Measurements from ENCODE around the gene TGFB3. TPM values are rescaled to one million over a fixed set of nuclear protein-coding genes. Genes with fewer than 3 reads are reported as not detected.

TGFB3 gene
- polyA plus RNA-seq, 1 donor (not counting 4 experiments of a cell fraction or from before 2014, with no cell fraction given): 1.1 TPM

GRCh38 chr14:75979071-75979571 lies 2.7 kb downstream of the TGFB3 start:
- no peaks in the 10 kb centered on the region for H3K36me3 ChIP-seq (ENCODE audit: control insufficient read depth in 2 of 2, extremely low read depth in 1 of 2, insufficient read depth in 2 of 2, low read length in 2 of 2)
- H3K9me3 ChIP-seq (ENCODE audit: control insufficient read depth, low read depth, low read length): no peaks in the 10 kb centered on the region
- H3K9ac ChIP-seq (ENCODE audit: control insufficient read depth, extremely low read depth, insufficient read depth, low read length): no peak overlapping the region
- dilution Hi-C loops (cut with MboI; ENCODE audit: extremely low pct_ligation_motif_present, low sequenced_read_pairs): no loop called here
- no peak overlapping the region for H2AFZ ChIP-seq (ENCODE audit: control insufficient read depth, low read length)
- no peaks in the 10 kb centered on the region for H3K79me2 ChIP-seq (ENCODE audit: control insufficient read depth, insufficient read depth, low read length)
- peaks cover 14% of the 10 kb centered on the region for H3K4me1 ChIP-seq (ENCODE audit: control insufficient read depth, extremely low read depth, insufficient read depth, low read length)
- H3K27ac ChIP-seq (ENCODE audit: control insufficient read depth, insufficient read depth, low read length): no peak overlapping the region
- TF ChIP-seq EZH2 (IDR thresholded peaks at IDR 0.05; ENCODE audit: low read length) (no peak), CTCF (optimal IDR thresholded peaks at IDR 0.05 in 1 of 3, IDR thresholded peaks at IDR 0.05 in 1 of 3, conservative IDR thresholded peaks at IDR 0.05 in 1 of 3; ENCODE audit: extremely low read depth in 1 of 3, insufficient read depth in 2 of 3, low read length in 3 of 3) (peak; percentile 59 to 80 (median 66))
- no peak overlapping the region for H3K4me3 ChIP-seq (ENCODE audit: control insufficient read depth in 2 of 3, extremely low read depth in 1 of 3, insufficient read depth in 2 of 3, low read depth in 1 of 3, low read length in 3 of 3)
- H3K9me1 ChIP-seq (ENCODE audit: control insufficient read depth, extremely low read depth, insufficient read depth, low read length): no peaks in the 10 kb centered on the region
- H3K4me2 ChIP-seq (ENCODE audit: control insufficient read depth, extremely low read depth, insufficient read depth, low read depth, low read length): no peak overlapping the region
- FAIRE-seq (no peak), DNase-seq (ENCODE audit: low read depth, low spot score) (no peak)
- no peaks in the 10 kb centered on the region for H3K27me3 ChIP-seq (ENCODE audit: control insufficient read depth, extremely low read depth, insufficient read depth, low read length)
- no peaks in the 10 kb centered on the region for H4K20me1 ChIP-seq (ENCODE audit: control insufficient read depth, extremely low read depth, insufficient read depth, low read length)

DNA sequence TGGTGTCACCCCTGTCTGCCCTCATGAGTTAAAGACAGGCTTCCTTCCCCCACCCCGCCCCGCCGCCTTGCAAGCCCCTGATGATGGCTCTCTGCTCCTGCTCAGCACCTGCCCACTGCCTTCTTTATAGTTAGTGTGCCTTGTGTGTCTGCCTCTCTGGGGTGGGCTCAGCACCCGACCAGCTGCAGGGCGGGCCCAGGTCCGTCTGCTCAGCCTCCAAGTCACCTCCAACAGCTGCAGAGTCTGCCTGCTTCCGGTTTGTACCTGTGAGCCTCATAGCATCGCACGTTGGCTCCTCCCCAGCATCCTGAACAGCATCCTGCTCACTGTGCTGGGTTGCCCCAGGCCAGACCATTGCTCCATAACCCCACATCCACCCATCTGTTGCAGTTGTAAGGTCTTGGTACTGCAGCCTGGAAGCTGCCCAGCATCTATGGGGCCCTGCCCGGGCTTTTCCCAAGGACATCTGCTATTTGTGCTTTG lies 3.5 kb downstream of the TGFB3 start:
- Histone ChIP-seq H3K27me3 (ENCODE audit: control insufficient read depth, extremely low read depth, insufficient read depth, low read length) (no peaks in the 10 kb centered on the region), H2AFZ (ENCODE audit: control insufficient read depth, low read length) (no peak overlapping the region), H3K79me2 (ENCODE audit: control insufficient read depth, insufficient read depth, low read length) (no peaks in the 10 kb centered on the region), H3K9me3 (ENCODE audit: control insufficient read depth, low read depth, low read length) (no peaks in the 10 kb centered on the region), H3K9me1 (ENCODE audit: control insufficient read depth, extremely low read depth, insufficient read depth, low read length) (no peaks in the 10 kb centered on the region), H3K9ac (ENCODE audit: control insufficient read depth, extremely low read depth, insufficient read depth, low read length) (no peak overlapping the region), H3K4me3 (ENCODE audit: control insufficient read depth in 2 of 3, extremely low read depth in 1 of 3, insufficient read depth in 2 of 3, low read depth in 1 of 3, low read length in 3 of 3) (no peak overlapping the region), H3K4me1 (ENCODE audit: control insufficient read depth, extremely low read depth, insufficient read depth, low read length) (peaks cover 14% of the 10 kb centered on the region), H3K36me3 (ENCODE audit: control insufficient read depth in 2 of 2, extremely low read depth in 1 of 2, insufficient read depth in 2 of 2, low read length in 2 of 2) (no peaks in the 10 kb centered on the region), H3K4me2 (ENCODE audit: control insufficient read depth, extremely low read depth, insufficient read depth, low read depth, low read length) (no peak overlapping the region), H4K20me1 (ENCODE audit: control insufficient read depth, extremely low read depth, insufficient read depth, low read length) (no peaks in the 10 kb centered on the region), H3K27ac (ENCODE audit: control insufficient read depth, insufficient read depth, low read length) (no peak overlapping the region)
- DNase-seq (ENCODE audit: low read depth, low spot score) (no peak), FAIRE-seq (no peak)
- TF ChIP-seq CTCF (optimal IDR thresholded peaks at IDR 0.05 in 1 of 3, IDR thresholded peaks at IDR 0.05 in 1 of 3, conservative IDR thresholded peaks at IDR 0.05 in 1 of 3; ENCODE audit: extremely low read depth in 1 of 3, insufficient read depth in 2 of 3, low read length in 3 of 3) (no peak), EZH2 (IDR thresholded peaks at IDR 0.05; ENCODE audit: low read length) (no peak)
- dilution Hi-C loops (cut with MboI; ENCODE audit: extremely low pct_ligation_motif_present, low sequenced_read_pairs): no loop called here
